HG02610 (cell line): ENCODE measurements around the gene NRXN3.

Experiments
- ATAC-seq: cut with Tn5 transposase; IDR thresholded peaks from one replicate; pipeline ENCODE4 v1.9.1; 2021; ENCODE audit warnings: mild to moderate bottlenecking, moderate library complexity; ENCODE audit not compliant: unreplicated experiment

NRXN3 gene

DNA sequence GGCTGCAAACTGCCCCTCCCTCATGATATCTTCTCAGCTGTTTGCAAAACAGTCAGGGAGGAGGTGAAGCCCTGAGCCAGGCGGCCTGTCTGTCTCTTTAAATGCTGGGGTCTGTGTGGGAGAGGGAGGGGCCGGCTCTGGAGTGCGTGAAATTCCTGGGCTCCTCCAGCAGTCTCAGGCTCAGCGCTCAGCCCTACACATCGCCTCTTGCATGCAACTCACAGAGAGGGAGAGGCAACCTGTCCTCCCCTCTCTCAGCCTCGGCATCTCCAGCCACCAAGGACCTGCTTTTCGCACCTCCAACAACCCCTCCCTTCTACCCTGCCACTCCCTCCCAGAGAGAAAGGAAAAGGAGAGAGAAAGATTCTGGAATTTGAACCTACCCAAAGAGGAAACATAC, at the start of gene NRXN3:
Gene NRXN3 (plus strand): TSS at position 171 of the 400 bp plus-strand sequence. CDS start 72,721 bp downstream, outside the sequence.
- no peak for ATAC-seq

DNA sequence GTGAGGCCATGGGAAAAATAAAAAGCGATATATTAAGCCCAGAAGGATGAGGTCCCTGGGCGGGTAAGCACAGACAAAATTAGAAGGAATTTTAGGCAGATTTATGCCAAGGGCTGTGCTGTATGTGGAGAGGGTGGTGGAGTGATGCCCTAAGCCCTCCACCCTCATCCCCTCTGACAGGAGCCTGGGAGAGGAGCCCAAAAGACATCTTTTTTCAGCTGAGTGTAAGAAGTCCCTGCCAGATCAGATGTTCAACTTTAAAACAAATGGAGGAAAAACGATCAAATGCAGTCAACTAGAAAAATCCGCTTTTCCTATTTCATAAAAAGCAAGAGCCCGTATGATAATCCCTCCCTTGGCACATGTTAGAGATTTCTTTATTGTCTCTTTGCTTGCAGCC, 47.7 kb upstream of the NRXN3 start:
- no peak for ATAC-seq

DNA sequence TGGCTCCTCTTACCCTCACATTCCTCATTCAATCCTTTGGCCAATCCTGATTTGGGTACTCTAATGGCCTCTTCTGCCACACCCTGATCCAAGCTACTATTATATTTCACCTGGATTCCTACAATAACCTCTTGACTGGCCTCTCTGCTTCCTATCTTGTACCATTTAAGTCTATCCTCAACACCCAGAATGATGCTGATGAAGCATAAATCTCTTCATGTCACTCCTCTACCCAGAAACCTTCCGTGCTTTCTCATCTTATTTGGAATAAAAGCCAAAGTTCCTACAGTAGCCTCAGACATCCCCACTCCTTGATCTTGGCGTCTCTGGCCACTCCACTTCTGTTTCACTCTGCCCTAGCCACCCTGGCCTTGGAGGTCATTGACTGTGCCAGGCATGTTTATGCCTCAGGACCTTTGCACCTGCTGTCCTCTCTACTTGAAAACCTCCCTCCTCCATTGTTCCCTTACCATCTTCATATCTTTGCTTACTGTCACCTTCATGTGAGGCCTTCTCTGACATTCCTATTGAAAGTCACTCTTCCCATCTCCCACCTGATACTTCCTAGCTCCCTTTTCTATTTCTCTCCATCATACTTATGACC, 46.4 kb upstream of the NRXN3 start:
- ATAC-seq, result no peak

DNA sequence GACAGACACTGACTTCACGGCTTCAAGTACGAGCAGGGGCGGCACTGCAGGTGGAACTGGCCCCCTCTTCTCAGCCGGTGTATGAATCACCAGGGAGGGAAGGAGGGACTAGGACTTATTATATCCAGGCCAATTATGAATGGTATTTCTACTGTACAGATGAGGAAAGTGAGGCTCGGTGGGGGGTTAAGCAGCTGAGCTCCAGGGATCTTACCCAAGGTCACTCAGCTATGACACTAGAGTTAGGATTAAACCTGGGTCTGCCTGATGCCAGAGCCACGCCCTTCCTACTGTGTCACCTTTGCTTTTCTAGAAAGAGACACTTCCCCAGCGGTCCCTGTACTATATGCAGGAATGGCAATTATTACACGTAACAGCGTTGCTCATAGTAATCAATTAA, 42.2 kb upstream of the NRXN3 start:
- no peak for ATAC-seq

DNA sequence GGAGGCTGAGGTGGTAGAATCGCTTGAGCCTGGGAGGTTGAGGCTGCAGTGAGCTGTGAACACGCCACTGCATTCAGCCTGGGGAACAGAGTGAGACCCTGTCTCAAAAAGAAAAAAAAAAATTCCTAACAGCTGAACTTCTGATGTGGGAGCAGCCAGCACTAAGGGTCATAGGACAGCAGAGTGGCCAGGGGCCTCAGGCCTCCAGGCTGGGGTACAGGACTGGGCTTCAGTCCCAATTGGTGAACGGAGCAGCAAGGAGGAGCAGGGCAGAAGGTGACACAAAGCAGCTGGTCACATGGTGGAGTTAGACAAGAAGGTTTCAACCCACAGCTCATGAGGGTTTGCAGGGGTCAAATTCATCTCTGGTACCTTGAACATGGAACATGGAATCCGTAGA, 40.8 kb upstream of the NRXN3 start:
- ATAC-seq, result no peak

DNA sequence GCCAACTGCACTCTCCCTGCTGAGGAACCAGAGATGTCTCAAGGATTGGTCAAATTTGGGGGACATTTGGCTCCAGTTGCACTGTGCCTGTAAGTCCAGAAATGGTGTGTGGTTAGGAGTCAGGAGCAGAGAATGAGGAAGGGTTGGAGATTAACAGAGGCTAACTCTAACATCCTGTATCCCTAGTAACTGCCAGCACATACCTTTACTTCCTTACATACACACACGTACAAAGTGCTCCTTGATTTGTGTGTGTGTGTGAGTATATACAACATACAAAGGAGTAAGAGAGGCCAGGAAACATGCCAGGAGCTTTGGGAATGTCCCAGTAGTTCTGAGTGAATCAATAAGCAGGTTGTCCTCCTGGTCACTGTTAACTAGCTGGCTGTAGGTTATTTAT, 39.8 kb upstream of the NRXN3 start:
- no peak for ATAC-seq

DNA sequence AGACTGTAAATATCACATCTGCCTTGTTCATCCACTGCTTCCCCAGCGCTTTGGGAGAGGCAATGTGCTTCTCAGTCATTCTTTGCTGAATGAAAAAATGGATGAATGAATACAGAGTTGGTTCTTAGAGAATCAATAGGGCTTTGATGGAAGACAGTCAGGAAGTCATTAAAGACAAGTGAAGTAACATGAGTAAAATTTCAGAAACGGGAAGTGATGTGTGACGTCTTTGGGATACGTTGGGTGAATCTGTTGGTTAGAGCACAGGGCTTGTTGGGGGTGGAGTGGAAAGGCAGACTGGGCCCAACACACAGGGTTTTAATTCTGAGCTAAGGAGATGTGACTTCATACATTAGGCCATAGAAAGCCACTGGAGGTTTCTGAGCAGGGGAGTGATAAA, 39.0 kb upstream of the NRXN3 start:
- no peak for ATAC-seq

DNA sequence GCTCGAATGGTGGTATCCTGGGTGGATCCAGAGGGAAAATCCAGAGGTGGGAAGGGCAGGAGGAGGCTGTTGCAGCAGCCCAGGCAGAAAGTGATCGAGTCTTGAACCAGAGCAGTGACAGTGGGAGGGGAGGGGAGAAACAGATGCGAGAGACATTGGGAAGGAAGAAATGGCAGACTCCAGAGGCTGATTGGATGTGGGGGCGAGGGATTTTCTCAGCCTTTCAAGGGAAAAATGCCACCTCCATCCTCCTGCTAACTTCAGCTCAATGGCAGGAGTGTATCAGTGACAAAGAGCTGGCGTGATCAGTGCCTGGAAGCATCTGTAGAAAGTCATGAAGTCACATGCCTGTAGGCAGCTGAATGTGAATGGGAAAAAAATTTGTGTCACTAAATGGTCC, 38.6 kb upstream of the NRXN3 start:
- no peak for ATAC-seq

DNA sequence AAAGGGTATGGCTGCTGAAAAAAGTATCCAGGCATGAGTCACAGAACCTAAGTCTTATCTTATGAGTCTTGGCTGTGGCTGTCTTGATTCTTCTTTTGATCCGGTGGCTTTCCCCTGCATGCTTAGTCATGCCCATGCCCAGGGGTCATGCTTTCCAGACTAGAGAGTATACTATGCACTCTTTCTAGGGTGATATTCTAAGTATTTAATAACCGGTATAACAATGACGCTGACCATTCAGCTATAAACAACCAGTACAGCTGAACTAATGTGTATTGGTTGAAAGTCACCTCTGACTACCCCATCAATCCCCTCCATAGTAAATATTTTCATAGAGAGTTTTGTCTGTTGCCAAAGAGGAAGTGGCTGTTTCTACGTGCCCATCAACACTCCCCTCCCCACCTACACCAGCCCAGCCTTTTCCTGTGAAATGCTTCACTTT, 34.7 kb upstream of the NRXN3 start:
- ATAC-seq, result peak; percentile 64

DNA sequence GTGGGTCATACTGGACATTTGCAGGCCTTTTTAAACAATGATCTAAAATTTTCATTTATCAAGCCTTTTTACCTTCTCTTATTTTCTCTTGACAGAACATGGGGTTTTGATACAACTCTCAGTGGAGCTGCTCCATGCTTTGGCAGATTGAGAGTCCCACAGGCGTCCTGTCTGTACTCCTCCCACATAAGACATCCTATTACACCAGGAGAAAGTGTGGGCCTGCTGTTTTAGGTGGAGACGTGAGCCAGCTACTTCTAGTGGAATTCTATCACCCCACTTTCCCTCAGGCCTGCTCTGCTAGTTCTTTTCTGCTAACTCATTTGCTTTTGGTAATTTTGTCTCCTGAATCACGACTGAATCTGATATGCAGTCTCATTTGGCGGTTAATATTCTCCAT, 33.5 kb upstream of the NRXN3 start:
- ATAC-seq, result no peak

DNA sequence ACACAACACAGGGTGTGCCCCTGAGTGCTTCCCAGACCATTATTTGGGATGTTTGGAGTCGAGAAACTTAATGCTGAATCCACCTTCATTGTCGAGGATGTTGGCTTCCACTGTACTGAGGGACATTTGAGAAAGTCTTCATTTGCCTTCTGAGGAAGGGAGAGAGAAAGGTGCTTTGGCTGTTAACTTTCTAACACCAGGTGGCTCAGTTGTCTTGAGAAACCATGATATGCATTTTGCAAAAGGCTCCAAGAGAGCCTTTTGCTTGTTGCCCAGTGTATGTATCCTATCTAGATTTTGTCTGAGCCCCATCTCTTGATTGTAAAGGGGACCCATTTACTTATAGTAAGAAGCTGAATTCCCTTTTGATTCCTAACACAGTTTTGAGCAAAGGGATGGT, 28.6 kb upstream of the NRXN3 start:
- ATAC-seq, result no peak

DNA sequence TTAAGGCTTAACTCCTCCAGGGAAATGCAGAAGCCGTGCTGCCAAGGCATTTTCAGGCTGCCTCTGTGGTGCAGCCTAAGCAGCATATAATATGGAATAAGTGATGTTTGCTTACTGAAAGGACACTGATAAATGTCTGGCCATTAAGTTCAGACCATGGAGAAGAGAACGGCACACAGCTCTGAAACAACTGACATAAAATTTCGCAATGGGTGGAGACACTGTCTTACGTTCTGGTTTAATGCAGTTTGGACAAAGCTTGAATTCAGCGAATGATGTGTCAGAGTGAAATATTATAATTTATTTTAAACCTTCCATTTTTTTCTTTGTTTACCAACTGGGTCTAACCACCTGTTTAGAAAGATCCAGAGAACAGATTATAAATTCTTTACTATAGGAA, 27.2 kb upstream of the NRXN3 start:
- ATAC-seq, result no peak

DNA sequence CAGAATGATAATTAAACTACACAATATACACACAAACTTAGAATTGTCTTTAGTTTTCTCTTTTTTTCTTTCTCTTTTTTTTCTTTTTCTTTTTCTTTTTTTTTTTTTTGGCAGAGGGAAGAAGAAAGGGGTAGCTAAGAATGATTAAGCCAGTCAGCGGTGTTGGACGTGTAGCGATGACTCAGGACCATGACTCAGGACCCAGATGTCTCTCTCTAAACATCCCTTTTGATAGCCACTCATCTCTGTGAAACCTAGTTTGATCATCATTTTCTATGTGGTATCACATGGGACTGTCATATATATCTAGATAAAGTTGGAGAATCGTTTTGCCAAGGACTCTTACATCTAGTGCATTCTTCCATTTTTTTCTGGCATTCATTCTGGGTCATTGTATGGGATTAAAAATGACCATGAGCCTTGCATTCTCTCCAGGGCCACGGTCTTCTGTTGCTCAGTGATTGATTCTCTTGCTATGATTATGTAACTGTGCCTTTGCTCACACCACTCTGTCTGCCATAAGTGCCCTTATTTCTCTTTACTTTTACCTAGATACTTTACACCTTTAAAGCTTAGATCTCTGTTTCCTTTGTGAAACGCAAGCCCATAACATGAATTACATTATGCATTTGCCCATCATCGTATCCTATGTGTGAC, 26.6 kb upstream of the NRXN3 start:
- ATAC-seq, result no peak

DNA sequence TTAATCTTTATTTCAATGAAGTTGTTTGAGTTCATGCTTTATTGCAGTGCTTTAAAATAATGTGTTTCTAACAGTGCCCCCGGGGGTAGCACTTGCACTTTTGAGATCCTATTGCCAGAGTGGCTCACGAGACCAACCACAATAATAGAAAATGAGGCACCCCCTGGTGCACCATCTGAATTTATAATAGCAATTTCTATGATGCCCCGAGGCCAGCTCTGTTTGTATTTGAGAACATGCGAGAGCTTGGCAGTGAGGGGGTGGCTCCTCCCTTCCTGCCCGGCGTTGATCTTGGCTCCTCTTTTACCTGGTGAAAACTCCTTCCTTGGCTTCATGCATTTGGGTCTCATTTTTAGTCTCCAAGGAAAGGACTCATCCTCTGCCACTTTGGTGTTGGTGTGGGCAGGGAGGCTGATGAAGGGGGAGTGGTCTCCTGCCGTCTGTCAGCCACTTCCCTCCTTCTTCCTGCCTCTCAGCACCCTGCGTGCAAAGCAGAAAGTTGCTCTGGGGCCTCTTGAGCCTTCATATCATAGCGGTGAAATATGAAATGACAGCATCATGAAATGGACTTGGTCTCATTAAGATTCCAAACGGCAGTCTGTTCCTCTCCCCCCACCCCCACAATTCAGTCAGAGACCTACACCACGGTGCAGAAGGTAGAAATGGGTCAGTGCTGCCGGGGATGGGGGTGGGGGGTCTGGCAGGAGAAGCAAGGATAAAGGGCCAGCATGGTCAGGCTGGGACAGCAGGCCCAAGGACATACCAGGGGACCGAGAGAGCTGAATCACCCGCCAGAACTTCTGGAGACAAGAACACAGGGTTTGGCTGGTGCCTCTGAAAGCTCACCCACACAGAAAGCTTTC, 17.7 kb upstream of the NRXN3 start:
- ATAC-seq, result no peak

DNA sequence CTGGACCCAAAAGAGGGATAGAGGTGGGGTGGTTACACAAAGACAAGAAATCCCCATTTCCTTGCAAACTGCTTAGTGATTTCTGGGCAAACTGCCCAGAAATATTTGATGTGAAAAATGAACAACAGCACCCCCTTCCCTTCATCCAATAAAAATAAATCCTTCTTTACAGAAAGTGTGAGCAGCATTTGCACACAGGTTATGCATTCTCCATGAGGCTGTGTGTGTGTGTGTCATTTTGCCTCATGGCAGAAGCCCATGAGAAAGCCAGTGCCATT, 17.2 kb upstream of the NRXN3 start:
- ATAC-seq, result no peak

DNA sequence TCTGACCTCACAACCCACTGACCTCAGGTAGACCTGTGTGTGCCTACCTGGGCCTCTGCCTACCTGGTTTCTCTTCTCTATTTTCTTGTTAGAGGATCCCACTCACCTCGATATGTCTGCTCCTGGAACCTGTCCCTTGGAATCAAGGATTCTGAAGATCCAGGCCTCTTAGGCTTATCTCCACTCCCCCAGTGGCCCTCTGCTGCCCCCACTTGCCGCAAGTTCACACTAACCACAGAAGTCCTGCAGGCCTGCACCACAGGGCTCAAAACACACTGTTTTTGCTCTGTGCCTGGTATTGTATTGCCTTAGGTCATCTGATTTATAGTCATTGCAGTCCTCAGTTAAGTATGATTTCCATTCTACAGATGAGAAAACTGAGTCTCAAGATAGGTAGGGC, 15.3 kb upstream of the NRXN3 start:
- no peak for ATAC-seq

DNA sequence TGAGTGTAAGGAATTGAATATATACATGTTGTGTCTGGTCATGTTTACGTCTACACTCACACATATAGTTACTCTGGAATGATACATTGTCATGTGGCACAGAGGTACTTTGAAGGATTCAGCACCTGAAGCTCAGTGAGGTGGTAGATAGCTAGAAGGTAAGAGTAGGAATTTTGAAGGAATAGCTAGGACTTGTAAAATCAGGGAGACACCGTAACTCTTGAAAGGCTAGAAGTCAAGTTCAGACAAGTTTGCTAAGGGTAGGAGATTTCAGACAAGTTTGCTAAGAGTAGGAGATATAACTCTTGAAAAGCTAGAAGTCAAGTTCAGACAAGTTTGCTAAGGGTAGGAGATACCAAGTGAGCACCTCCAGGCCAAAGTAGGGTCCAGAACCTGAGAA, 14.0 kb upstream of the NRXN3 start:
- no peak for ATAC-seq

DNA sequence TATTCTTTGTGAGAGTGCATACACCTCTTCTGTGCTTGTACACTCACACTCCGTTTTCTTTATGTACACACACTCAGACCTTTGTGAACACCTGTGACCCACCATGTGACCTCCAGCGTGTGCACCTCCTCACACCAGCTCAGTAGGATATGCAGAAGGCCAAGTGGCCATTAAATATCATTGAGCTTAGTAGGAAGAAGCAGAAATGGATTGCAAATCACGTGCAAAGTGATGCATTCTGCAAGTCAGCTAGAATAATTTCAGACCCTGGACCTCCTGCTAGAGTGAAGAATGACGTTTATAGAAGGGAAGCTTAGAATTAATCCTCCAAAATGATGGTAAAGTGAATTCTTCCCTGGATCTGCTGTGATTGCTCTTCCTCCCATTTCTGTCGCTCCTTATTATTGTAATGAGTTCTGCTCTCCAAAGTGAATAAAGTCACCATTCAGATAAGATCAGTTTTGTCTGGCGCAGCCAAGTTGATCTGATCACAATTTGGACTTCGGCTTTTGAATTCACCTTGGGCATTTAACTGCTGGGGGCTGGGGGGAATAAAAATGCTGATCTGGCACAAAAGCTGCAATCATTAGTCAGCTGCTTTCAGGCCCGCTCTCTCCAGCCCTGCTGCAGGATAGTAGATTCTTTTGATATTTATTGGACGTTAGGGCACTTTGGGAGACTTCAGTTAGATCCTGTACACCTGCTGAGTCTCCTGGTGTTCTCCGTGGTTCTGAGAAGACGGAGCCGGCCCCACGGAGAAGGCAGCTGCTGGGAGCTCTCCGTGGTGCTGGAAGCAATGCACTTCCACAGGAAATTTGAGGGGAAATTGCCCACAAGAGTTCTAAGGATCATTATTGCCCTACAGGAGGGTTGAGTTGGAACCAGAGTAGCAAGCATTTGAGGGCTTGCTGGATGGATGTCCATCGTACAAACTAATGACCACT, 12.4 kb upstream of the NRXN3 start:
- ATAC-seq, result no peak

DNA sequence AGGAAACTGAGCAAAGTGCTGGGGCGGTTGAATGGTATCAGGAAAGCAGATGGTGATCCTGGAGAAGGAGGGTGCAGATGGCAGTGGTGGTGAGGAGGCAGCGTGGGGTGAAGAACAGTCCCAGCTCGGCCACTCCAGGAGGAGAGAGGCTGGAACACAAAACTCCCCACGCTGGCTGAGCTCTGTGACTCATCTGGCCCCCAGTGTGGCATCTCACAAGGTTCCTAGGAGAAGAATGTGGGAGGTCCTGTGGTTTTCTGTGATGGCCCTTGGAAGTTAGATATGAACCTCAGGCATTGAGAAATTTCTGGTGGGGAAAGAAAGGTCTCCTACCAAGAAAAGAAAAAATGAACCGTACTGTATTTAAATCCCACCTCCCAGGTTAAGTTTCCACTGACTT, 8.0 kb upstream of the NRXN3 start:
- no peak for ATAC-seq

DNA sequence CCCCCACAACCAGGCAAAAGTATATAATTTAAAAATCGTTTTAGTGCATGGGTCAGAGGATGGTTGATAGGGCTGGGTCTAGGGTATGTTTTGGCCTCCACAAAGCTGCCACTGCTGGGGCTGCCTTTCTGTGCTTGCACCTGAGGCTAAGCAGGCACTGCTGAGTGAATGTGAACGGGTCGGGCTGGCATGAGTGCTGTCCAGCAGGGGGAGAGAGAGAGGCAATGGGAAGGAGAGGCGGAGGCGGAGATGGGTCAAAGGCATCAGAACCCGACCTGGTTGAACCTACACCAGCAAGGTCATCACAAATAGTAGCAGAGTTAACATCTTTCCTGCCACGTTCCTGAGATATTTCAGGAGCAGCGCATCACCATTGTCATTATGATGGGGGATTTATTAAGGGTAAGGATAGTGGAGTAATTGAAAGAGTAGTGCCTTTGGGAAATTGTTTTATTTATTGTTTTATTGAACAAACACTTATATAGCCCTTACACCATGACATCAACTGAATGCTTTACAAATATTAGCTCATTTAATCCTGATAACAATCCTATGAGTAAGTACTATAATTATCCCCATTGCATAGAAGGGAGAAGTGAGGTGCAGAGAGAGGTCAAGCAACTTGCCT, 5.8 kb upstream of the NRXN3 start:
- no peak for ATAC-seq

DNA sequence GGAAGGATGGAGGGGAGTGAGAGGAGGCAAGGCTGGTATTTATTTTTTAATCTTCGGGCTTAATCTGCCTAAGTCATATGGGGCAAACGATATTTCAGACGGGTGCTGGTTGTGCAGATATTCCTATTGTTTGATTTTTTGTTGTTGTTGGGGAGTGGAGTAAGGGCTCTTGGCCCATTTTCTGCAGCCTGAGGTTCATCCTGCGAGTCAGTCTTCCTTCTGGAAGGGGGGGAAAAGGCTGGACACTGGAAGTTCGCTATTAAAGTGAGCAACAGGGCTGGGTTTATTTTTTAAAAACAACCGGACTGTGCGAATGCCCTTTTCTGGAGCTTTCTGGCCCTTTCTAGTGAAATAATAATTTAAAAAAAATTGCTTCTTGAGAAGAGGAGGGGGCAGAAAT, 2.3 kb downstream of the NRXN3 start:
- ATAC-seq, result no peak
